DND-41 (cell line): Measurements from ENCODE around the gene DNAH12.

ENCODE experiments used
- EZH2 ChIP-seq: IDR thresholded peaks from 3 replicates; pipeline ENCODE4 v1.6.1; 2012; ENCODE audit warnings: borderline replicate concordance, low read depth, mild to moderate bottlenecking, moderate library complexity, low read length, inconsistent platforms; ENCODE audit not compliant: severe bottlenecking
- TF ChIP-seq, protein P1 (sequence below): IDR thresholded peaks from 2 replicates; pipeline ENCODE4 v1.5.1; 2012; ENCODE audit warnings: borderline replicate concordance, low read length, moderate library complexity, mild to moderate bottlenecking; ENCODE audit not compliant: poor library complexity, severe bottlenecking; ENCODE audit errors: extremely low read depth

DNA sequence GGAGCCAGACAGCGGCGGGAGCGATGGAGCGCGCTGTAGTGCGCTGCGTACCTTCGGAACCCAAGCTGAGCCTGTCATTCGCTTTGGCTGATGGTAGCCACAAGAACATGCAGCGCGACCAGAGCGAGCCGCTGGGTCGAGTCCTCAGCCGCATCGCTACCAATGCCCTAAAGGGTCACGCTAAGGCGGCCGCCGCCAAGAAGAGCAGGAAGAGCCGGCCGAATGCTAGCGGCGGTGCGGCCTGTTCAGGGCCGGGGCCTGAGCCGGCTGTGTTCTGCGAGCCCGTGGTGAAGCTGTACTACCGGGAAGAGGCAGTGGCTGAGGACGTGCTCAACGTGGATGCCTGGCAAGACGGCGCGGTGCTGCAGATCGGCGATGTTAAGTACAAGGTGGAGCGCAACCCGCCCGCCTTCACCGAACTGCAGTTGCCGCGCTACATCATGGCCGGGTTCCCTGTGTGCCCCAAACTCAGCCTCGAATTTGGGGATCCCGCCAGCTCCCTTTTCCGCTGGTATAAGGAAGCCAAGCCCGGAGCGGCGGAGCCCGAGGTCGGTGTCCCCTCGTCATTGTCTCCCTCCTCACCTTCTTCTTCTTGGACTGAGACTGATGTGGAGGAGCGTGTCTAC is 12.4 kb upstream of the DNAH12 start:
- TF ChIP-seq, protein P1, sequence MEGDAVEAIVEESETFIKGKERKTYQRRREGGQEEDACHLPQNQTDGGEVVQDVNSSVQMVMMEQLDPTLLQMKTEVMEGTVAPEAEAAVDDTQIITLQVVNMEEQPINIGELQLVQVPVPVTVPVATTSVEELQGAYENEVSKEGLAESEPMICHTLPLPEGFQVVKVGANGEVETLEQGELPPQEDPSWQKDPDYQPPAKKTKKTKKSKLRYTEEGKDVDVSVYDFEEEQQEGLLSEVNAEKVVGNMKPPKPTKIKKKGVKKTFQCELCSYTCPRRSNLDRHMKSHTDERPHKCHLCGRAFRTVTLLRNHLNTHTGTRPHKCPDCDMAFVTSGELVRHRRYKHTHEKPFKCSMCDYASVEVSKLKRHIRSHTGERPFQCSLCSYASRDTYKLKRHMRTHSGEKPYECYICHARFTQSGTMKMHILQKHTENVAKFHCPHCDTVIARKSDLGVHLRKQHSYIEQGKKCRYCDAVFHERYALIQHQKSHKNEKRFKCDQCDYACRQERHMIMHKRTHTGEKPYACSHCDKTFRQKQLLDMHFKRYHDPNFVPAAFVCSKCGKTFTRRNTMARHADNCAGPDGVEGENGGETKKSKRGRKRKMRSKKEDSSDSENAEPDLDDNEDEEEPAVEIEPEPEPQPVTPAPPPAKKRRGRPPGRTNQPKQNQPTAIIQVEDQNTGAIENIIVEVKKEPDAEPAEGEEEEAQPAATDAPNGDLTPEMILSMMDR: no peak
- TF ChIP-seq EZH2: no peak
